ENCODE measurements around the gene KCTD3.

DNA sequence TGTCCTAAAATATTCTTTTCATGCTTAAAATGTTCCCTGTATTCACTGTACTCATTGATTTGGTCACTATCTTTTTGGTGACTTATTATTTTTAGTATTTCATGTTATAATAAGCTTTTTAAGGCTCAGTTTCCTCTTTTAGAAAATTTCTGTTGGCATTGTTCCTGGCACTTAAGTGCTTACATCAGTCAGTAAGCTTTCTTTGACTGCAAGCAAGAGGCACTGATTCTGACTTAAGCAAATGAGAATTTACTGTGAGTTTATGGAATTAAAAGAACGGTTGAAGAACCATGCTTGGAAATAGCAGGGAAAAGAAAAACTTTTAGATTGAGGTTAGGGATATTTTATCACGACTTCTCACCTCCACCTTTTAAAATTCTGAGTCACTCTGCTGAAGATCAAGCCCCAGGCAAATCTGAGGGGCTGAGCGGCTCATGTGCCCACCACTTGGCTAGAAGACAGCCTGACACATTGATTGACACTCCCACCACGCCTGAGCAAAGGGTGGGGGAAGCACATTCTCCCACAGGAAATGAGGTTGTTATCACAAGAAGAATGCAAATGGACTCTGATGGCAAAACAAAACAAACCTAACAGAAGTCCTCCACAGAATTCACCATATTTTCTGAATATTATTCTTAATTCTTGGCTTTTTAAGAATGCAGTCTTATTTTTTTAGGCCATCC lies 102.8 kb downstream of the KCTD3 start:
- TF ChIP-seq FOXM1 (IDR thresholded peaks at IDR 0.05; ENCODE audit: borderline replicate concordance) (no peak), L3MBTL2 (conservative IDR thresholded peaks at IDR 0.05) (no peak), FOXK2 (IDR thresholded peaks at IDR 0.05) (no peak), FOXA1 (IDR thresholded peaks at IDR 0.05) (no peak), ARNT (IDR thresholded peaks at IDR 0.05) (no peak), HDGF (IDR thresholded peaks at IDR 0.05; ENCODE audit: borderline replicate concordance) (no peak), NFRKB (IDR thresholded peaks at IDR 0.05) (no peak), ZNF384 (IDR thresholded peaks at IDR 0.05) (no peak), SP1 (IDR thresholded peaks at IDR 0.05) (no peak), SUZ12 (IDR thresholded peaks at IDR 0.05) (no peak), BHLHE40 (IDR thresholded peaks at IDR 0.05; ENCODE audit: borderline replicate concordance) (no peak), LEF1 (IDR thresholded peaks at IDR 0.05; ENCODE audit: borderline replicate concordance) (no peak)
